Neuronal stem cell (in vitro differentiated cells): ENCODE data around the gene INO80D. TPM values are rescaled to one million over a fixed set of nuclear protein-coding genes. Genes with fewer than 3 reads are reported as not detected.

Source experiments
- DNase-seq: peaks from one replicate; pipeline ENCODE4 v3.0.0-alpha.2; 2013; ENCODE audit warnings: low spot score
- H2AFZ ChIP-seq: one replicate; pipeline ENCODE4 v1.6.1; 2013; ENCODE audit warnings: mild to moderate bottlenecking, low read length, inconsistent platforms
- H2AK5ac ChIP-seq: 2 replicates; pipeline ENCODE4 v1.6.1; 2013; ENCODE audit warnings: low read depth, mild to moderate bottlenecking, inconsistent platforms, low read length, moderate library complexity, mixed read lengths
- H2BK120ac ChIP-seq: 2 replicates; pipeline ENCODE4 v1.6.1; 2013; ENCODE audit warnings: low read depth, mild to moderate bottlenecking, inconsistent platforms, low read length, moderate library complexity, mixed read lengths
- H2BK12ac ChIP-seq: one replicate; pipeline ENCODE4 v1.6.1; 2013; ENCODE audit warnings: low read length, inconsistent platforms
- H2BK15ac ChIP-seq: 2 replicates; pipeline ENCODE4 v1.6.1; 2013; ENCODE audit warnings: mild to moderate bottlenecking, low read length, inconsistent platforms, mixed read lengths
- H2BK5ac ChIP-seq: one replicate; pipeline ENCODE4 v1.6.1; 2013; ENCODE audit warnings: inconsistent platforms, mild to moderate bottlenecking, low read length, moderate library complexity
- H3K14ac ChIP-seq: one replicate; pipeline ENCODE4 v1.6.1; 2013; ENCODE audit warnings: low read length, inconsistent platforms
- H3K18ac ChIP-seq: 2 replicates; pipeline ENCODE4 v1.6.1; 2013; ENCODE audit warnings: low read length, inconsistent platforms
- H3K23ac ChIP-seq: 2 replicates; pipeline ENCODE4 v1.6.1; 2013; ENCODE audit warnings: low read depth, mild to moderate bottlenecking, mixed read lengths, low read length, inconsistent platforms; ENCODE audit not compliant: poor library complexity
- H3K27ac ChIP-seq: replicated peaks from 3 replicates; pipeline ENCODE4 v1.5.1; 2013; ENCODE audit warnings: low read length, inconsistent platforms
- H3K27me3 ChIP-seq, 3 experiments: 2 replicates each; pipeline ENCODE4 v1.6.1; 2013; ENCODE audit warnings: low read length in 3 of 3, mild to moderate bottlenecking in 2 of 3, inconsistent platforms in 1 of 3, low read depth in 1 of 3, mixed read lengths in 1 of 3, moderate library complexity in 1 of 3; ENCODE audit not compliant: control insufficient read depth in 3 of 3, insufficient read depth in 3 of 3
- H3K36me3 ChIP-seq, 2 donors: replicated peaks in 1 of 2; 2 replicates each; pipeline ENCODE4 v1.6.1; 2013; ENCODE audit warnings: low read length in 2 of 2; ENCODE audit not compliant: control insufficient read depth in 2 of 2, insufficient read depth in 2 of 2
- H3K4ac ChIP-seq: 2 replicates; pipeline ENCODE4 v1.6.1; 2013; ENCODE audit warnings: inconsistent platforms, mild to moderate bottlenecking, low read length, moderate library complexity
- H3K4me1 ChIP-seq, 2 donors: 1 replicate in 1 of 2; 2 replicates in 1 of 2; pipeline ENCODE4 v1.6.1; 2013; ENCODE audit warnings: low read length in 2 of 2, low read depth in 1 of 2; ENCODE audit not compliant: control insufficient read depth in 2 of 2, insufficient read depth in 1 of 2
- H3K4me2 ChIP-seq: one replicate; pipeline ENCODE4 v1.6.1; 2013; ENCODE audit warnings: mild to moderate bottlenecking, low read length, inconsistent platforms; ENCODE audit not compliant: insufficient read depth, poor library complexity, severe bottlenecking
- H3K4me3 ChIP-seq, 2 donors: 2 replicates each; pipeline ENCODE4 v1.5.1; 2013; ENCODE audit warnings: low read length in 2 of 2, mild to moderate bottlenecking in 2 of 2, inconsistent platforms in 1 of 2, moderate library complexity in 1 of 2
- H3K79me1 ChIP-seq: one replicate; pipeline ENCODE4 v1.6.1; 2013; ENCODE audit warnings: low read depth, mild to moderate bottlenecking, inconsistent platforms, low read length, moderate library complexity
- H3K9ac ChIP-seq: one replicate; pipeline ENCODE4 v1.6.1; 2013; ENCODE audit warnings: mild to moderate bottlenecking, low read depth, low read length, inconsistent platforms; ENCODE audit not compliant: poor library complexity
- H3K9me3 ChIP-seq, 2 donors: replicated peaks in 1 of 2; 2 replicates each; pipeline versions ENCODE3 to v1.6.1; 2013; ENCODE audit warnings: low read length in 2 of 2, mild to moderate bottlenecking in 2 of 2, inconsistent platforms in 1 of 2, low read depth in 1 of 2, mixed read lengths in 1 of 2, moderate library complexity in 1 of 2; ENCODE audit not compliant: control insufficient read depth in 2 of 2, insufficient read depth in 1 of 2
- H4K8ac ChIP-seq: one replicate; pipeline ENCODE4 v1.6.1; 2013; ENCODE audit warnings: low read depth, mild to moderate bottlenecking, inconsistent platforms, low read length, moderate library complexity
- H4K91ac ChIP-seq: one replicate; pipeline ENCODE4 v1.6.1; 2013; ENCODE audit warnings: low read length, low read depth, mild to moderate bottlenecking, inconsistent platforms; ENCODE audit not compliant: poor library complexity
- WGBS, 2 donors: extraction: QIAGEN DNeasy Blood & Tissue Kit; methylation state at CpG; one replicate each; pipeline ENCODE4 v1.1.7; 2013; ENCODE audit warnings: missing lambda C conversion rate in 2 of 2, mixed read lengths in 1 of 2; ENCODE audit not compliant: insufficient read length in 2 of 2, insufficient replicate concordance in 1 of 2; ENCODE audit errors: extremely low coverage in 2 of 2; 5-methylcytosine and 5-hydroxymethylcytosine counted together
- polyA plus RNA-seq, 2 experiments: library from polyadenylated mRNA; stranded (reverse); fragments of 200-250 nt; gene quantifications; one replicate each; pipeline ENCODE4 v1.2.3, GENCODE V29; 2013

INO80D gene, protein sequence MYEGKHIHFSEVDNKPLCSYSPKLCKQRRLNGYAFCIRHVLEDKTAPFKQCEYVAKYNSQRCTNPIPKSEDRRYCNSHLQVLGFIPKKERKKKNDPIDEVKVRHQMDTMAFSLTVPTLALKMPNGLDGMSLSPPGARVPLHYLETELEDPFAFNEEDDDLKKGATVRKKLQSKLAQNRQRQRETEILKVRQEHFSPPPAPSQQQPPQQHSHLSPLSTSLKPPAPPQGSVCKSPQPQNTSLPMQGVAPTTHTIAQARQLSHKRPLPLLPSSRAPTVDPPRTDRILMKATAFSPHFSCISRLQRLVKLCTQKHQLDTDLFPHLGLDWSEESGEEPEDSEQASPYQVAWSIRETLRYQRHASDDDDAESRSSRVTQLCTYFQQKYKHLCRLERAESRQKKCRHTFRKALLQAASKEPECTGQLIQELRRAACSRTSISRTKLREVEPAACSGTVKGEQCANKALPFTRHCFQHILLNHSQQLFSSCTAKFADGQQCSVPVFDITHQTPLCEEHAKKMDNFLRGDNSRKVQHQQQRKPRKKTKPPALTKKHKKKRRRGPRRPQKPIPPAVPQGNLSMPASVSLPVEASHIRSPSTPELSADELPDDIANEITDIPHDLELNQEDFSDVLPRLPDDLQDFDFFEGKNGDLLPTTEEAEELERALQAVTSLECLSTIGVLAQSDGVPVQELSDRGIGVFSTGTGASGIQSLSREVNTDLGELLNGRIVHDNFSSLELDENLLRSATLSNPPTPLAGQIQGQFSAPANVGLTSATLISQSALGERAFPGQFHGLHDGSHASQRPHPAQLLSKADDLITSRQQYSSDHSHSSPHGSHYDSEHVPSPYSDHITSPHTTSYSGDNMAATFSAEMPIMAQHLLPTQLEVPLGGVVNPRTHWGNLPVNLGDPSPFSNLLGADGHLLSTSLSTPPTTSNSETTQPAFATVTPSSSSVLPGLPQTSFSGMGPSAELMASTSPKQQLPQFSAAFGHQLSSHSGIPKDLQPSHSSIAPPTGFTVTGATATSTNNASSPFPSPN
- polyA plus RNA-seq (2013, experiment 1 of 2), result 4.1 TPM
- 4.2 TPM for polyA plus RNA-seq (2013, experiment 2 of 2)

DNA sequence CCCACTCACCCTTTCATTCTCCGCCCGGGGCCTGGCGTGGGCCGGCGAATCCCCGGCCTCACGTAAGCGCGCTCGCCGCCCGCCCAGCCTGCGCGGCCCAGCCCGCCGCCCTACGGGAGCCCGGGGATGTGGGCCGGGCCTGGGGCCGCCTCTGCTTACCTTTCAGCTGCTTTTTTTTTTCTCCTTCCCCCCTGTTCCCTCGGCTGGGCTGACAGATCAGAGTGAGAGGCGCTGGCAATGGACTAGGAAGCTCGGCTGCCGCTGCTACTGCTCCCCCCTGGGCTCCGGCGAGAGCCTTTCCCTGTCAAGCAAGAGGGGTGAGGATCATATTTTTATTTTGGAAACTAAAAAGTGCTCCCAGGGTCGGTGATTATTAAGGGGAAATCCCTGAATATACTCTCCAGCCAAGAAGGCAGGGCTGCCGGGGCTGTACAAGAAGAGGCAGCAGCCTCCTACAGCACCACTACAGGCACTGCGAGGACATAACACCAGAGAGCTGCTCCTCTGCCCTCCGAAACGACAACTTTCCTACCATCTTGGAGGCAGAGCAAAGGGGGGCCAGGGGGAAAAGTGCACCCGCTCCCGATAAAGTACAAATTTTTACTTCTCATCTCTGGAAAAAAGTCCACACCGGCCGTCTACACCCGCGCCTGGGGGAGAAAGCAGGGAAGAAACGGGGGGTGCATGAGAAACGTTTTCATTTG lies at the start of gene INO80D:
Gene INO80D (minus strand): TSS at position 433 of the 704 bp plus-strand sequence. CDS start 23,158 bp downstream, outside the sequence.
- Histone ChIP-seq H3K4me3 (peak within 1 kb of the TSS; percentile 82 to 90), H3K27ac (peak within 1 kb of the TSS; percentile 99), H2AFZ (peak within 1 kb of the TSS; percentile 96), H3K36me3 (no peaks in the 10 kb centered on the region), H2BK5ac (peak within 1 kb of the TSS; percentile 96), H2AK5ac (peak within 1 kb of the TSS; percentile 56), H3K14ac (peak within 1 kb of the TSS; percentile 56), H3K4me2 (peak within 1 kb of the TSS; percentile 90), H2BK12ac (no peak within 1 kb of the TSS), H3K9me3 (peaks cover 0 to 4% of the 10 kb centered on the region in 2 donors), H4K8ac (no peak within 1 kb of the TSS), H3K4ac (peak within 1 kb of the TSS; percentile 66), H3K18ac (peak within 1 kb of the TSS; percentile 97), H2BK120ac (peak within 1 kb of the TSS; percentile 91), H3K4me1 (peaks cover 4 to 6% of the 10 kb centered on the region in 2 donors), H4K91ac (no peak within 1 kb of the TSS), H3K79me1 (peaks cover 6% of the 10 kb centered on the region), H3K9ac (peak within 1 kb of the TSS; percentile 77), H3K27me3 (no peaks in the 10 kb centered on the region), H2BK15ac (peak within 1 kb of the TSS; percentile 94), H3K23ac (no peak within 1 kb of the TSS)
- DNase-seq, result peak; percentile 72
- no CpG with 5 or more reads among the region's 39 CpGs for WGBS, 2 donors

DNA sequence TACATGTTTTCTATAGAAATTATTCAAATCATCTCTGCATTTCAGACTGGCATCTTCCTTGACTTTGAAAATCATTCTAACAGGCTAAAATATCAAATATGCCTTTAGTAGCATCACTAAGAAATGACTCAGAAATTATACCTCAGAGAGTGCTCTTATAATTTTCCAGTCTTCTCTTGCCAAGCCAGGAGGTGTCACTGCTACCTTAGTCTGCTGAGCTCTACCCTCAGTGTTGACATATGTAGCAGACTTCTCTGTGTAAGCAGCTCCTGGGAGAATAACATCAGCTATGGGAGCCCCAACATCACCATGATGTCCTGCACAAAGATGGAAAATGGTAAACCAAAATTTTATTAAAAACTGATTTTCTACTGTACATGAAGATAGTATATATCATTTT lies 41.7 kb upstream of the INO80D start:
- Histone ChIP-seq H2BK15ac (no peak overlapping the region), H3K23ac (no peak overlapping the region), H3K9me3 (peaks cover 0 to 1% of the 10 kb centered on the region in 2 donors), H3K18ac (no peak overlapping the region), H4K91ac (no peak overlapping the region), H3K27ac (no peak overlapping the region), H3K79me1 (no peaks in the 10 kb centered on the region), H3K36me3 (peaks cover 19 to 95% of the 10 kb centered on the region in 2 donors), H3K4me2 (no peak overlapping the region), H2BK120ac (no peak overlapping the region), H2BK12ac (no peak overlapping the region), H4K8ac (no peak overlapping the region), H3K9ac (no peak overlapping the region), H2BK5ac (no peak overlapping the region), H3K4me3 (no peak overlapping the region), H3K4ac (no peak overlapping the region), H3K27me3 (no peaks in the 10 kb centered on the region), H2AK5ac (no peak overlapping the region), H3K4me1 (no peaks in the 10 kb centered on the region), H3K14ac (no peak overlapping the region), H2AFZ (no peak overlapping the region)
- no peak for DNase-seq

DNA sequence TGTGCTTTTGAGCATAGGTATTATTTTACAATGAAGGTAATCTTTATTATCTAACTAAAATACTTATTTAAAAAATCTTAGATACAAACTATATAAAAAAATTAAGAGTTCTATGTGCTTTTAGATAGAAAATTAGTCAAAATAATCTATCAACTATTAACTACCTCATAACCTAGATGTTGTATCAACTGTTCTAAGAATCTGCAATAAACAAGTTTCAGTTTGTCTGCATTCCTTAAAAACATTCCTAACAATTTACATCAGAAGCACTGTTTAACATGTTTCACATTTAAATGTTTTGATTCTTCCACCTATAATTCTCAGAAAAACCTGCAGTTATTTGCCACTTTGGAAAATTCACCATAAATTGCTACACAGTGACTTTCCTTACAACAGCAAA lies 39.9 kb upstream of the INO80D start:
- H2AK5ac ChIP-seq, result no peak overlapping the region
- peaks cover 19 to 97% of the 10 kb centered on the region in 2 donors for H3K36me3 ChIP-seq
- no peak overlapping the region for H2BK5ac ChIP-seq
- DNase-seq, result no peak
- H3K27ac ChIP-seq, result no peak overlapping the region
- H3K18ac ChIP-seq, result no peak overlapping the region
- no peak overlapping the region for H2AFZ ChIP-seq
- no peaks in the 10 kb centered on the region for H3K79me1 ChIP-seq
- peaks cover 0 to 1% of the 10 kb centered on the region in 2 donors for H3K9me3 ChIP-seq
- no peak overlapping the region for H2BK15ac ChIP-seq
- H3K4me2 ChIP-seq, result no peak overlapping the region
- no peak overlapping the region for H2BK120ac ChIP-seq
- no peak overlapping the region for H4K8ac ChIP-seq
- no peak overlapping the region for H3K9ac ChIP-seq
- H3K4me3 ChIP-seq, result no peak overlapping the region
- no peak overlapping the region for H4K91ac ChIP-seq
- no peak overlapping the region for H3K23ac ChIP-seq
- no peaks in the 10 kb centered on the region for H3K4me1 ChIP-seq
- no peaks in the 10 kb centered on the region for H3K27me3 ChIP-seq
- no peak overlapping the region for H3K4ac ChIP-seq
- H3K14ac ChIP-seq, result no peak overlapping the region
- no peak overlapping the region for H2BK12ac ChIP-seq
